Measurements from ENCODE around the gene DLGAP1.

DLGAP1 gene

DNA sequence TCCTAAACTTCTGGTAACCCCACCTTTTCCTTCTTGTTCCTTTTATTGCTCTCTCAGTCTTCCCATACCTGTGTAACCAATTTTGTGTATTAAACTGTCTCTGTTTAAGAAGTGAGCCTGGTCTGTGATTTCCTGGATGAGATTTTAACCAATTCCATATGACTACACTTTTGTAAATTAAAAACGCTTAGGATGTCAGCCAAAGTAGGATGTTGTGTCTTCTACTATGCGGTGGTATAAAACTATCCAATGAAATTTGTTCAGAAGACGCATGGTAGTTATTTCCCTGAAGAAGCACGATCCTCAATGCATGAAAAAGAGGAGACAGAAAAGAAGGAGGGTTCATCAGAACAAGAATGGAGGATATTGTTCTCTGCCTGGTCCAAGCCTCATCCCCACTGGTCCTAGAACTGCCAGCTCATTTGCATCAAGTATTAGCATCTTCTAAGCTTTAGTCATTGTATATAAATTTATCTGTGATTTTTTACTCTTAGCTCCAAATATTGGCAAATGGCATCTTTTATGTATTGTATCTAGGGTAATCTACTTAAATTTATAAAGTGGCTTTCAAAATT lies 877.7 kb downstream of the DLGAP1 start:
- TF ChIP-seq, protein P1, sequence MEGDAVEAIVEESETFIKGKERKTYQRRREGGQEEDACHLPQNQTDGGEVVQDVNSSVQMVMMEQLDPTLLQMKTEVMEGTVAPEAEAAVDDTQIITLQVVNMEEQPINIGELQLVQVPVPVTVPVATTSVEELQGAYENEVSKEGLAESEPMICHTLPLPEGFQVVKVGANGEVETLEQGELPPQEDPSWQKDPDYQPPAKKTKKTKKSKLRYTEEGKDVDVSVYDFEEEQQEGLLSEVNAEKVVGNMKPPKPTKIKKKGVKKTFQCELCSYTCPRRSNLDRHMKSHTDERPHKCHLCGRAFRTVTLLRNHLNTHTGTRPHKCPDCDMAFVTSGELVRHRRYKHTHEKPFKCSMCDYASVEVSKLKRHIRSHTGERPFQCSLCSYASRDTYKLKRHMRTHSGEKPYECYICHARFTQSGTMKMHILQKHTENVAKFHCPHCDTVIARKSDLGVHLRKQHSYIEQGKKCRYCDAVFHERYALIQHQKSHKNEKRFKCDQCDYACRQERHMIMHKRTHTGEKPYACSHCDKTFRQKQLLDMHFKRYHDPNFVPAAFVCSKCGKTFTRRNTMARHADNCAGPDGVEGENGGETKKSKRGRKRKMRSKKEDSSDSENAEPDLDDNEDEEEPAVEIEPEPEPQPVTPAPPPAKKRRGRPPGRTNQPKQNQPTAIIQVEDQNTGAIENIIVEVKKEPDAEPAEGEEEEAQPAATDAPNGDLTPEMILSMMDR (IDR thresholded peaks at IDR 0.05; ENCODE audit: insufficient read depth, low read depth, low read length, missing control alignments), result no peak
- no peak overlapping the region for H3K4me3 ChIP-seq (ENCODE audit: low read depth, low read length)
- DNase-seq (ENCODE audit: low read depth), result no peak

DNA sequence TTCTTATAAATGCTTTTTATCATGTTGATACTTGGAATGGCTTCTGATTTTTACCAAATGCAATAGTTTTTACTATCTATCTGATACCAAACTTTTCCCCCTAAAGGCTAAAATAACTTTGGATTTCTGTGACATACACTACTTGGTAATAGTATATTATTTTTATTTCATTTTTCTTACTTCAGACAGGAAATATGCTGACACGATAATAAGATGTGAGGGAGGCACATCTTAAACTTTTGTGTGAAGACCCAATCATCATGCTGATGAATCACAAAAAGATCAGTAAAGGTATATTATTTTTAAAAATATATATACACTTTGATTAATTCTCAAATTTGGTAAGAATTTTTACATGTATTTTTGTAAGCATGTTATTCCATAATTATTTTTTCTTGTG lies 882.3 kb downstream of the DLGAP1 start:
- no peak for DNase-seq (ENCODE audit: low read depth)
- H3K4me3 ChIP-seq (ENCODE audit: low read depth, low read length), result no peak overlapping the region
- TF ChIP-seq, protein P1 (IDR thresholded peaks at IDR 0.05; ENCODE audit: insufficient read depth, low read depth, low read length, missing control alignments), result no peak

DNA sequence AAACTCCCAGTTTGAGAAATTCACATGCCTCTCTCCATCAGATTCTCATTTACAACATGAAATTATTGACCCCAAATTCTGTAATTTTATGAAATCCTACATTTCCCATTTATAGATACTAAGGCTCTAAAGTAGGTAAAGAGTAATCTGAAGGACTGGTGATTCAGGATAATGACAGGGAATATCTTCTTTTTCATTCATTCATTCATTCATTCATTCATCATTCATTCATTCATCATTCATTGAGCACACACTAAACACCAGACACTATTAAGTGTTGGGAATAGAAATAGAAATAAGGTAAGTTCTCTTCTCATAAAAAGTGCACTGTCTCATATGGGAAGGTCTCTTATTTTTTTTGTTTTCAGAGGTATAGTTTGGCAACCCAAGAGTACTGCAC lies 888.3 kb downstream of the DLGAP1 start:
- DNase-seq (ENCODE audit: low read depth), result no peak
- H3K4me3 ChIP-seq (ENCODE audit: low read depth, low read length), result no peak overlapping the region
- TF ChIP-seq, protein P1 (IDR thresholded peaks at IDR 0.05; ENCODE audit: insufficient read depth, low read depth, low read length, missing control alignments), result no peak

DNA sequence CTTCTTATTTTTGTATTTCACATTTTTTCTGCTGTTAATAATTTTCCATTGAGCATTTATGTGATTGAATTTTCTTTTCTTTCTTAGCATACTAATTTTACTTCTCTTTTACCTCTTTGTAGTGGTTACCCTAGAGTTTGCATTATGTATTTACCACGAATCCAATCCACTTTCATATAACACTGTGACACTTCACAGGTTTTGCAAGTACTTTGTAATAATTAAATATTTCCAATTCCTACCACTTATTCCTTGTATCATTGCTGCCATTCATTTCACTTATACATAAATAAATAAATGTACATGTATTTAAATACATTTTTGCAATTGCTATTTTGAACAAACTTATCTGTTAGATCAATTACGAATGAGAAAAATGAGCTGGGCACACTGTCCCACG lies 894.4 kb downstream of the DLGAP1 start:
- TF ChIP-seq, protein P1 (IDR thresholded peaks at IDR 0.05; ENCODE audit: insufficient read depth, low read depth, low read length, missing control alignments), result no peak

DNA sequence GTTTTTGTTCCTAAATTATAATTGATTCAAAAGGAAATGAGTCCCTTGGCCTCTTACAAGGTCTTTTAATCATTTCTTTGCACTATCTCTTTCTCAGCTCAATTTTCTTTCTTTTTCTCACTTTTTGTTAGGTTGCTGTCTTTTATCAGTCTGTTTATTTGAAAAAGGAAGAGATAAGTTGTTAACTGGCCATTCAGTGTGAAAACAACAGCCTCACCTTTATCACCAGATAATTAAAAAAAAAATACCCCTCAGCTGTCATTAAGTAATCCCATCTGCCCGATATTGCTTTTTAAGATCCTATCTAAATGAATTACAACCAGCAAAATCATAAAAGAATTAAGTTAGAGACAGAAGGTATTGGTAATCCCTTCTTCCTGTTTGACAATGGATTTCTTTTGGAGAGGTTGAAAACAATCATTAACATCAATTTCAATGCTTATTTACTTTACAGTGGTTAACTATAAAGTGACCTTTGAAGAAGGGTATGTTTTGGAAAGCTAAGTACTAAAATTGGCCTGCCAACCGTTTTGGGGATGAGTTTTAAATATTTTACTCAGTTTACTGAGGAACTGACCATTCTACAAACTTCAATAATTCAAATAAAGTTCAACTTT lies 900.2 kb downstream of the DLGAP1 start:
- H3K4me3 ChIP-seq (ENCODE audit: low read depth, low read length), result no peak overlapping the region
- TF ChIP-seq, protein P1 (IDR thresholded peaks at IDR 0.05; ENCODE audit: insufficient read depth, low read depth, low read length, missing control alignments), result no peak
- no peak for DNase-seq (ENCODE audit: low read depth)

More for the DNA sequence above, 894.4 kb downstream of the DLGAP1 start:
- no peak for DNase-seq (ENCODE audit: low read depth)
- no peak overlapping the region for H3K4me3 ChIP-seq (ENCODE audit: low read depth, low read length)

DNA sequence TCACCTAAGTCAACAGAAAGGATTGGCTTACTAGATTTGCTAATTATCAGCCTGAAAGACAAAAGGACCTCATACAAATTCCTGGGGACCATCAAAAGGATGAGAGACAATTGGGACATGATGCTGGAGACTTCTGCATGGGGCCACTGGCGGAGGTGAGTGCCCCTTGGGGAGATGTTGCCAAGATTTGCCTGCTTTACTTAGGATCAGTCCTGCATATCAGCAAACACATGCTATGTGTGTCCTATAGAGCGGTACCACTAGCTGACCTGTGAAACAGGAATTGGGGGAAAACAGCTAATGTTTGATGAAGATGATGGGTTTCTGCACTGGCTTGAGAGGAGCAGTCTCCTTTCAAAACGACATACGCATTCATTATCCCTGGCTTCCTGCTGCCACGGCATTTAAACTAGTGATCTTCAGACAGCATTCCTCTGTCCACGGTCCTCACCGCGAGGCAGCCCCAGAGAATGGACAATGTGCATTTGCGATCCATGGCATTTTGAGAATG lies 901.0 kb downstream of the DLGAP1 start:
- TF ChIP-seq, protein P1 (IDR thresholded peaks at IDR 0.05; ENCODE audit: insufficient read depth, low read depth, low read length, missing control alignments), result no peak
- H3K4me3 ChIP-seq (ENCODE audit: low read depth, low read length), result no peak overlapping the region
- DNase-seq (ENCODE audit: low read depth), result no peak
